ENCODE measurements around the gene BABAM2.

BABAM2 gene

DNA sequence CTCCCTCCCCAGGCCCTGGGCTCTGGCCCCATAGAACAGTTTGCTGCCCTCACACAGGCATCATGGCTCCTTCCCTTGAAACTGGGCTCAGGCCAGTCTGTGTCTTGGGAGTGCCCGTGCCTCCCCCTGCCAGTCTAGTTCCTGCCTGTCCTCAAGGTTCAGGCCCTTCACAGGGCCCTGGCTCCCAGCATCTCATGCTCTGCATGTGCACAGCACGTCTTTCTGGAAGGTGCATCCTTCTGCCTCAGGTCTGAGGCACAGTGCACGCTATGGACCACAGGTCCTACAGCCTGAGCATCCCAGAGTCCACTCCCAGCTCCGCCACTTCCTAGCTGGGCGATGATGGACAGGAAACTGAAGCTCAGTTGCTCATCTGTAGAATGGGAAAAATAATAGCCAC lies 466.5 kb downstream of the BABAM2 start:
- DNase-seq (ENCODE audit: low read depth), result no peak
- no peak overlapping the region for H3K4me3 ChIP-seq (ENCODE audit: low read depth, low read length)
- TF ChIP-seq, protein P1, sequence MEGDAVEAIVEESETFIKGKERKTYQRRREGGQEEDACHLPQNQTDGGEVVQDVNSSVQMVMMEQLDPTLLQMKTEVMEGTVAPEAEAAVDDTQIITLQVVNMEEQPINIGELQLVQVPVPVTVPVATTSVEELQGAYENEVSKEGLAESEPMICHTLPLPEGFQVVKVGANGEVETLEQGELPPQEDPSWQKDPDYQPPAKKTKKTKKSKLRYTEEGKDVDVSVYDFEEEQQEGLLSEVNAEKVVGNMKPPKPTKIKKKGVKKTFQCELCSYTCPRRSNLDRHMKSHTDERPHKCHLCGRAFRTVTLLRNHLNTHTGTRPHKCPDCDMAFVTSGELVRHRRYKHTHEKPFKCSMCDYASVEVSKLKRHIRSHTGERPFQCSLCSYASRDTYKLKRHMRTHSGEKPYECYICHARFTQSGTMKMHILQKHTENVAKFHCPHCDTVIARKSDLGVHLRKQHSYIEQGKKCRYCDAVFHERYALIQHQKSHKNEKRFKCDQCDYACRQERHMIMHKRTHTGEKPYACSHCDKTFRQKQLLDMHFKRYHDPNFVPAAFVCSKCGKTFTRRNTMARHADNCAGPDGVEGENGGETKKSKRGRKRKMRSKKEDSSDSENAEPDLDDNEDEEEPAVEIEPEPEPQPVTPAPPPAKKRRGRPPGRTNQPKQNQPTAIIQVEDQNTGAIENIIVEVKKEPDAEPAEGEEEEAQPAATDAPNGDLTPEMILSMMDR (conservative IDR thresholded peaks at IDR 0.05; ENCODE audit: low read depth, low read length), result no peak

DNA sequence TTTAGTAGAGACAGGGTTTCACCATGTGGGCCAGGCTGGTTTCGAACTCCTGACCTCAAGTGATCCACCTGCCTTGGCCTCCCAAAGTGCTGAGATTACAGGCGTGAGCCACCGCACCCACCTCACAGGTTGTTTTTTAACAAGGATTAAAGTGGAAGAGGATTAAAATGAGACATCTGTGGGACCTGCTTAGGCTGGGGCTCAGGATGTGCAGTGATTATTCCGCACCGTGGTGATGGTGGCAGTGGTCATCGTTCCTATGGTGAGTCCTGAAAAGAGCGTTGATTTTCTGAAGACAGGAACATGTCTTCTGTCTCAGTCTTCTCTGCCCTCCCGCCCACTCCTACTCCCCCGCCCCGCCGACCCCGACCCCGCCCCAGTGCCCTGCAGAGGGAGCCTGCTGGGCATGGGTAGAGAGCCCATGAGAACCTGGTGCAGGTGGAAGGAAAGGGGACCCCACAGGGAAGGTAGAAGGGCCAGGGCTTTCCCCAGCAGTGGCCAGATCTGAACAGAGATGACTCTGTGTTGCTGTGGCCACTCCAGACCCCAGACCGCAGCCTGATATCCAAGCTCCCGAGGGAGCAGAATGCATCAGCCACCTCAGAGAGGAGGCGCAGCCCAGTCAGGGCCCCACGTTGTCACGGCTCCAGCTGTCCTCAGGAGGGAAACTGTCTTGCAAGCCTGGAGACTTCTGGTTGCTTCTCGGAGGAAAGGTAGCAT lies 467.6 kb downstream of the BABAM2 start:
- TF ChIP-seq, protein P1 (conservative IDR thresholded peaks at IDR 0.05; ENCODE audit: low read depth, low read length), result no peak
- DNase-seq (ENCODE audit: low read depth), result no peak
- no peak overlapping the region for H3K4me3 ChIP-seq (ENCODE audit: low read depth, low read length)

DNA sequence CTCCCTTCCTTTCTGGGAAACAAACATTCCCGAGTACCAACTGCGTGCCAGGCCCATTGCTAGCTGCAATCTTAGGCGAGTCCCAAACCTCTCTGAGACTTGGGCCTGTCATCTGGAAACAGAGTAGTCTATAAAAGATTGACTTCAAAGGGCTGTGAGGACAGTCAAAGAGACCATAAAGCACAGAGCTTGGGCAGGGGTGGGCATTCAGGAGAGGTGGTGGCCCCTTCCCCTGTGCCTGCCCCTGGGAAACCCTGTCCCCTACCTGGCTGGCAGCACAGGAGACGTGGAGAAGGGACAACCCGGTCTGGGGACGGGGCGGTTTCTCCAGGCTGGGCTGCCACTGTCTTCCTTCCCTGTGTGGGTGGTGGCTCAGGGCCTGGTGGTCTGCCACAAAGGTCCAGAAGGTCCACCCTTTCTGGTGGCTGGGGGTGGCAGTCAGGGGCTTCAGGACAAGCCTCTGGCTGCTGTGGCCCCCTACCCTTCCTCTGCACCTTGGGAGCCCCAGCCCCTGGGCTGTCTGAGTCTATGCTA lies 468.2 kb downstream of the BABAM2 start:
- TF ChIP-seq, protein P1 (conservative IDR thresholded peaks at IDR 0.05; ENCODE audit: low read depth, low read length), result no peak
- DNase-seq (ENCODE audit: low read depth), result no peak
- no peak overlapping the region for H3K4me3 ChIP-seq (ENCODE audit: low read depth, low read length)

DNA sequence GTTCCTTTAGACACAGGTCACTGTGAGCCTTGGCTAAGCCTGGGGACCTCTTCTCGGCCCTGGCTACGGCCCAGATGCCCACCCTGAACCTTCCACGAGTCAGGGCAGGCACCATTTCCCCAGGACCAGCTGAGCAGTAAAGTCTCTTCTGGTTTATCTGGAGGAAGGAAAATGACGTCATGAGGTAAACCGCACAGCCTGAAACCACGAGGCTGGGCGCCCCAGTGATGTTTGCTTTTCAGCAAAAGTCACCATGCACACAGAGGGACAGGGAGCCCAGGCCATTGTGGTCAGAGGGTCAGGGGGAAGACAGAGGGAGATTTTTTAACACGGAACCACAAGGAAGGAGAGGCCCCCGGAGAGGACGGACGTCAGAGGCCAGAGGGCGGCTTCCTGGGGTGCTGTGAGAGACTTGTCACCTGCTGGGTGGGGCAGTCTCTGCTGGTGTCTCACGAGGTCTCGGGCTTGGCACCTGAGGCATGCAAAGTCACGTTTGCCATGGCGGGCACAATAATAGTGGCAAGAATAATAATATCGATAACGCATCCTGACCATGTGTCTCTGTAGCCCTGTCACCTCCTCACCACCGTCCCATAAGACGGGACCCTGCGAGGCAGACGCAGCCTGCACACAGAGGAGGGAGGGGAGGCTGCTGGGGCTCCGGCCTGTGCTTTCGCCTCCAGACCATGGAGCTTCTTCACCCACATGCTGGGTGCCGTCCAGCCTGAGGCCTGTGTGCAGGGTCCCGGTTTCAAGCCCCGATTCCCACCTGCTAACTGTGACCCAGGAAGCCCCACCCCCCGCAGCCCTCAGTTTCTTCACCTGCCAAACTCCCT lies 468.9 kb downstream of the BABAM2 start:
- DNase-seq (ENCODE audit: low read depth), result peak; percentile 92
- H3K4me3 ChIP-seq (ENCODE audit: low read depth, low read length), result no peak overlapping the region
- TF ChIP-seq, protein P1 (conservative IDR thresholded peaks at IDR 0.05; ENCODE audit: low read depth, low read length), result no peak

DNA sequence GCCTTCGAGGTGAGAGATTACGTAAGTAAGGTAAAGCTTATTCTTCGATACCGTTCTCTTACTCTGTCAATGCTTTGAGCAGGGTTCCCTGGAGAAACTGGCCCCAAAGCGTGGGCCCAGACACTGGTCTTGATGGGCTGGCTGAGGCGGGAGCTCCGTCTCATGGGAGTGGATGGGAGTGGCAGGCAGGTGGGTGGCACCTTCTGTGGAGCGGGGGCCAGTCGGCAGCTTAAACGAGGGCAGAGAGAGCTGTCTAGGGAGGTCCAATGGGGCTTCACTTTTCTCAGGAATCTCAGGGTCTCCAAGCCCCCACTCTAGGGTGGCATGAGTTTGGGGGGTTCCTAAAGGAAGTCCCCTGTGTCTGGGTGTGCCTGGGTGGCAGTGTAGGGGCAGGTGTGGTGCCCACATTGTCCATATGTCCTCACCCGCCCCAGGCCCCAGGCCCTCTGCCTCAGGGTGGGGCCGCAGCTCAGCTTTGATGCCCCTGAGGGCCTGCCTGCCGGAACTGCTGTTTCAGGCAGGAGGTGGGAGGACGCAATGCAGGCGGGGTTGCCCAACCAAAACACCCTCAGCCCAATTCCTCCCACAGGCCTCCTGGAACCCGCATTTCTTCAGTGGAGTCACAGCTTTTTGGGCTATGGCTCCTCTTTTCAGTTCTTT lies 469.7 kb downstream of the BABAM2 start:
- DNase-seq (ENCODE audit: low read depth), result no peak
- H3K4me3 ChIP-seq (ENCODE audit: low read depth, low read length), result no peak overlapping the region
- TF ChIP-seq, protein P1 (conservative IDR thresholded peaks at IDR 0.05; ENCODE audit: low read depth, low read length), result no peak

DNA sequence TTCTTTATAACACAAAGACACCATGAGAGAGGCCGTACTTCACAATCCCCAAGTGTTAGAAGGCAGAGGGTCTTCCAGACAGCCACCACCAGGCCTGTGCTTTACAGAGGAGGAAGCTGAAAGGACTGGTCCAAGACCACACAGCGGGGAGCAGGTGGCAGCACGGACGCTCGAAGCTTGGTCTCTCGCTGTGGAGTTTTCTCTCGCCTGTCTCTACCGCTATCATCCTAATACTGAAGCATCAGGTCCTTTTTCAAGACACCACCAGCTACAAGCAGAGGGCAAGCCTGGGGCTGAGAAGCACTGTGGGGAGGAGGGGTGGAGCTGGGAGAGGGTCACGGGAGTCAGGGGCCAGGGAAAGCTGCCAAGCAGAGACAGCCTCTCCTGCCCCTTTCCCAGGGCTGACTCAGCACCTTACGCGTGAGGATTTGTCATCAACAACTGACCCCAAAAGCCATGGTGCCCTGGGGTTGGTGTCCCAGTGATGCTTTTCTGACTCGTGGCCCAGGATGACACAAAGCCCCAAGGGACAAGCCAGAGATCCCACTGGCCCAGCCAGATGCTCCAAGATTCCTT lies 470.3 kb downstream of the BABAM2 start:
- DNase-seq (ENCODE audit: low read depth), result peak; percentile 74
- TF ChIP-seq, protein P1 (conservative IDR thresholded peaks at IDR 0.05; ENCODE audit: low read depth, low read length), result no peak
- H3K4me3 ChIP-seq (ENCODE audit: low read depth, low read length), result no peak overlapping the region
